Measurements from ENCODE around the gene SHISA6.

Gene SHISA6

DNA sequence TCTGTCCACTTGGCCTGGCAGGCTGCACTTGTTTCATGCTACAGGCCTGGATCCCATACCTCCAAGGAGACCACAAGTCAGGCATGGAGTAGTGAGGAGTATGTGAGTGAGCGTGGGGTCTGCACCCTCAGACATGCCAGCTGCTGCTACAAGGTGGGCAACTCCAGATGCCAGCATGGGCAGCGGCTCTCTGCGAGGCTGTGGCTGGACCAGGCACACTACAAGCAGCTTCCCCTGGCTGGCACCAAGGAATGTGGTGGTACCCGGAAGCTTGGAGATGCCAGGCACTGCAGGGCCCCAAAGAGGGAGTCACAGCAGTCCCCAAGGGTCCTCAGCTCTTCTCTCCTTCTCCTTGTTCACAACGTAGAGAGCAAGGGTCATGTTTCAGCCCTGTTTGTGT, 341.2 kb downstream of the SHISA6 start:
- H3K27ac Mint-ChIP-seq, result no peak overlapping the region

DNA sequence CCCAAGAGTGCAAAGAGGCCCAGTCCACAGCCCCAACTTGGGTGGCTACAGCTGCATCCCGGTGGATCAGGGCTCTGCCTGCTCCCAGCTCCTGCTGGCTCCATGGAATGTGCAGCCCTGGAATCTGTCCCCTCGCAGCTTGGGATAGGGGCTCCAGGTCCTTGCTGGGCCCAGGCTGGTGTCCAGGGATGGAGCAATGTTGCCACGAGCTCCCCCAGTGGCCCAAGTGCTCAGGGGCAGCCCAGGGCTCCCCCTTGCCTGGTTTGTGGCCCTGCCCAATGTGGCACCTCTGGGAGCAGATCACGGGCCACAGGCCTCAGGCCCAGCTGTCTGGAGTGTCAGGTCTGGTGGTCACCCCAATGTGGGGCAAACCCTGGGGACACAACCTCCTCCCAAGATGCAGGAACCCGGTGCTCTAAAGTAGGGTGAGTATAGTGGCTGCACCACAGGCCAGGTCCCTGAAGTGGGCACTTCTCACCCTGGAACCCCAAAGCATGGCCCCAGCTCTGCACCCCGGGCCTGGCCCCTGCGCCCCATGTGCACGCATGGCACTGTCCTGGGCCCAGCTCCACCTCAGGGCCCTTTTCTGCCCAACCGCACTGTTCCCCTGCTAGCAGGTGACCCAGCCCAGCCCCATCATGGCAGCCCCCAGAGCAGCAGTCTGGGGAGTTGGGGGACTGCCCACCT, 342.4 kb downstream of the SHISA6 start:
- Mint-ChIP-seq H3K27ac (no peak overlapping the region), H3K27me3 (ENCODE audit: low read depth) (no peaks in the 10 kb centered on the region), H3K4me1 (ENCODE audit: low read depth) (no peaks in the 10 kb centered on the region), H3K4me3 (no peak overlapping the region), H3K9me3 (peaks cover 18% of the 10 kb centered on the region), H3K36me3 (ENCODE audit: low read depth) (no peaks in the 10 kb centered on the region)

More for the DNA sequence above, 341.2 kb downstream of the SHISA6 start:
- Mint-ChIP-seq H3K4me3 (no peak overlapping the region), H3K27me3 (ENCODE audit: low read depth) (no peaks in the 10 kb centered on the region), H3K4me1 (ENCODE audit: low read depth) (no peaks in the 10 kb centered on the region), H3K9me3 (peaks cover 21% of the 10 kb centered on the region), H3K36me3 (ENCODE audit: low read depth) (no peaks in the 10 kb centered on the region)

DNA sequence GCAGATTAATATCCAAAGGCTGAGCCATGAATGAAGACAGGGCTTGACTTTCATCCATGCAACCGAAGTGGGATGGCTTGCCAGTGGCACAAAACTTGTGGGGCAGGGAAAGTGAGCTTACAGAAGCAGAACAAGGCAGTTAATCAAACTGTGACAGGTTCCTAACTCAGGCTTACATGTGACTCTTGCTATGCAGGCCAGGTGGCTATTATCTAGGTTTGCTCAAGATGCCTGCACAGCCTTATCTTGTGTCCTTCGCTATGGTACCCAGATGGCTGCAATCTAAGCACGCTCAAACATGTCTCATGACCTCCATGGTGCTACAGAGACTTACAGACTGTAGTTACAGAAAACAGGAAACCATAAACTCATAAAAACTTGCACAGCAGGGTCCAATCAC, 348.7 kb downstream of the SHISA6 start:
- Mint-ChIP-seq H3K36me3 (ENCODE audit: low read depth) (no peaks in the 10 kb centered on the region), H3K27ac (no peak overlapping the region), H3K9me3 (peaks cover 7% of the 10 kb centered on the region), H3K27me3 (ENCODE audit: low read depth) (no peaks in the 10 kb centered on the region), H3K4me1 (ENCODE audit: low read depth) (no peaks in the 10 kb centered on the region), H3K4me3 (no peak overlapping the region)

DNA sequence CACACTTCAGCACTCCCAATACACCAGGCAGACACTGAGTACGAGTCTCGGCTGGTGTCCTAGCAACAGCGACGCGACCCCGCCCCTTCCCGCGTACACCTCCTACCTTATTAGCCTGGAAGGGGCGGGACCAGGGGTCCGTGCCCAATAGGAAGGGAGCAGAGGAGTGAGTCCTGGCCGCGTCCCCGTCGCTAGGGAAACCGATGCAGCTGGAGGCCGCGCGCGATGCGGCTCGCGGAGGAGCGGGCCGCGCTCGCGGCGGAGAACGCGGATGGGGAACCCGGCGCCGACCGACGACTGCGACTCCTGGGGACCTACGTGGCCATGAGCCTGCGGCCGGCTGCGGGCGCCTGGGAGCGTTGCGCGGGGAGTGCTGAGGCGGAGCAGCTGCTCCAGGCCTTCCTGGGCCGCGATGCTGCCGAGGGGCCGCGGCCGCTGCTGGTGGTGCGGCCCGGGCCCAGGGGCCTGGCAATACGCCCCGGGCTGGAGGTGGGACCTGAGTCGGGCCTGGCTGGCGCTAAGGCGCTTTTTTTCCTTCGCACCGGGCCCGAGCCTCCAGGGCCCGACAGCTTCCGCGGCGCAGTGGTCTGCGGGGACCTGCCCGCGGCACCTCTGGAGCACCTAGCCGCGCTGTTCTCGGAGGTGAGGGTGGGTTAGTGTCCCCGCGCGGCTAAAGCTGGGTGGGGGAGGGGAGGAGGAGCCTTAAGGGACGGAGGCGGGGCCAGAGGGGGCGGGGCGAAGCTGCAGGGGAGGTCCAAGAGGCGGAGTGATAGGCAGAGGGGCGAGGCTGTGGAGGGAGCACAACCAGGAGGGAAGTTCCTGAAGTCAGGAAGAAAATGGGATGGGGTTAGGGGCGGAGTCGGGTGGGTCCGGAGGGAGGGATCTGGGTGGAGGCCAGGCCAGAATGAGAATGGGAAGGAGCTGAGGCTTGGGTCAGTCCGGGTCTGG, 357.5 kb downstream of the SHISA6 start, which contains the start of gene DNAH9:
Gene DNAH9, plus strand, starts transcription at position 197 of the 948 bp plus-strand sequence. Its CDS starts 29 bp downstream, at position 226.
- H3K27me3 Mint-ChIP-seq (ENCODE audit: low read depth), result peaks cover 5% of the 10 kb centered on the region
- no peak within 1 kb of the TSS for H3K4me3 Mint-ChIP-seq
- H3K36me3 Mint-ChIP-seq (ENCODE audit: low read depth), result no peaks in the 10 kb centered on the region
- H3K4me1 Mint-ChIP-seq (ENCODE audit: low read depth), result no peaks in the 10 kb centered on the region
- H3K27ac Mint-ChIP-seq, result no peak within 1 kb of the TSS
- peaks cover 8% of the 10 kb centered on the region for H3K9me3 Mint-ChIP-seq

DNA sequence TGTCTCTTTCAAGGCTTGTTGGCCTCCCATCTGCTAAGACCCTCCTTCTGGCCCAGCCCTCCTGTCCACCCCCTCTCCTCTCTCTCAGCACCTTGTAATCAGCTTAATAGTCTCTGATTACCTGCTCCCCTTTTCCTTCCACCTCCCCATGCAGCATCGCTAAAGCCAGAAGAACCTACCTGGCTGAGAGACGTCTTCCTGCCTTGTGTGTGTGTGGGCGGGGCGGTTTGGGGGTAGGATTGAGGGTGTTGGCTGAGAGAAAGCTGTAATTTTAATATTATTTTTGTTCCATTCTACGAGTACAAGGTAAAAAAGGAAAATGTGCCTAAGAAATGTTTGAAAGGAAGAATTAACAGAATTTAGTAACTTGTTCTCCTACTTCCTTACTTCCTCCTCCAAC, 360.6 kb downstream of the SHISA6 start:
- H3K9me3 Mint-ChIP-seq, result peaks cover 8% of the 10 kb centered on the region
- no peak overlapping the region for H3K4me3 Mint-ChIP-seq
- no peaks in the 10 kb centered on the region for H3K4me1 Mint-ChIP-seq (ENCODE audit: low read depth)
- H3K36me3 Mint-ChIP-seq (ENCODE audit: low read depth), result no peaks in the 10 kb centered on the region
- peaks cover 5% of the 10 kb centered on the region for H3K27me3 Mint-ChIP-seq (ENCODE audit: low read depth)
- H3K27ac Mint-ChIP-seq, result no peak overlapping the region

DNA sequence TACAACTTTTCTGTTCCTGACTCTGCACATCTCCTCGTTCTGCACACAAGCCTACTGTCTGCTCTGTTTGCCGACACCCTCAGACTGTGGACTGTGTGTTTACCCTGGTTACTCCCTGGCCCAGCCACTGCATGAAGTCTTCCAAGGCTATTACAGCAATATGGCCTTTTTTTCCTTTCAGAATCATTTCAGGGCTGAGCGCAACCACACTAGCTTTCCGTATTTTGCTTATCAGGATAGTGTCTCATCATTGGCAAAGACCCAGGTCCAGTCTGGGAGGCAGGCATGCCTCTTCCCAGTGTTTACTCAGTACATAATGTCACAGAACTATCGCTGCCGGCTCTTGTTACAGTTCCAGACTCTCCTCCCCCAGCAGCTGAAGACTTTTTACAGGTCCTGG, 367.4 kb downstream of the SHISA6 start:
- no peak overlapping the region for H3K4me3 Mint-ChIP-seq
- no peak overlapping the region for H3K27ac Mint-ChIP-seq
- peaks cover 7% of the 10 kb centered on the region for H3K9me3 Mint-ChIP-seq
- no peaks in the 10 kb centered on the region for H3K36me3 Mint-ChIP-seq (ENCODE audit: low read depth)
- H3K4me1 Mint-ChIP-seq (ENCODE audit: low read depth), result no peaks in the 10 kb centered on the region
- H3K27me3 Mint-ChIP-seq (ENCODE audit: low read depth), result no peaks in the 10 kb centered on the region

DNA sequence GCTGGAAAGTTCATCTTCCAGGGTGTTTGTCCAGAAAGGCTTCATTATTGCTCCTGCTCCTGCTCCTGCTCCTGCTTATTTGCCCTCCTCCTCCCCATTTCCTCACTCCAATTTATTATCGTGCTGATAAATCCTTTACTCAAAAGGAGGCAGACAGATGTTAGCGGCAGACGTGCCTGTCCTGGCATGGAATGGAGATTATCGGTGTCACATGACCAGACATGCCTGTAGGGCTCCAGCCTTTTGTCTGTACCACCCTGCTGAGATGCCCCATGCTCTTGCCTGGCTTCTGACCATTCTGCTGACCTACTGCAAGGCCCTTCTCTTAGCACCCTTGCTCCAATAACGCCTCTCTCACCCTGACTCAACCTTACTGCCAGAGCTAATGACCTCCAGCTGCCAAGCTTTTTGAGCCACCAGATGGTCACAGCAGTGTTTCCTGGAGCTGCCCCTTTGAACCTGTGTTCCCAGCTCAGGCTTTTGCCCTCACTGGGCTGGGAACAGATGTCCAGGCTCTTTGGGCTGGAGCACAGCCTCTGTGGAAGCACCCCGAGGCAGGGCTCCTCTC, 370.1 kb downstream of the SHISA6 start:
- Mint-ChIP-seq H3K9me3 (peaks cover 9% of the 10 kb centered on the region), H3K27me3 (ENCODE audit: low read depth) (no peaks in the 10 kb centered on the region), H3K4me3 (no peak overlapping the region), H3K27ac (no peak overlapping the region), H3K4me1 (ENCODE audit: low read depth) (no peaks in the 10 kb centered on the region), H3K36me3 (ENCODE audit: low read depth) (no peaks in the 10 kb centered on the region)

DNA sequence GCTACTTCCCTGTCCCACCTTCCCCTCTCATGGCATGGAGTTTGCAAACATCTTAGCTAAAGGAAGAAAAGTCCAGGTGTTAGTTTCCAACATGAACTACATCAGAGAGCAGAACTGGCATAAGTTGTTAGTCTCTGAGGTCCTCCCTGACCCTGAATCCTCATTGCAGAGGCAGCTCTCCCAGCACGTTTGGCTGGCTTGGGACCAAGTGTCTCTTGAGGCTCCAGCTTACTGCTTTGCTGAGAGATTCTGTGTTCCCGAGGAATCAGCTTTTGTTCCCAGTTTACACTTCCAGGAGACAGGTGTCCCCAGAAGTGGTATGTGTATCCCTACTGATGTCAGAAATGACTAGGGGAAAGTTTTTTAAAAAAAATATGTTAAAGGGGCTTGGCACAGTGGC, 371.9 kb downstream of the SHISA6 start:
- Mint-ChIP-seq H3K4me1 (ENCODE audit: low read depth) (no peaks in the 10 kb centered on the region), H3K9me3 (peaks cover 7% of the 10 kb centered on the region), H3K27me3 (ENCODE audit: low read depth) (no peaks in the 10 kb centered on the region), H3K36me3 (ENCODE audit: low read depth) (no peaks in the 10 kb centered on the region), H3K27ac (no peak overlapping the region), H3K4me3 (no peak overlapping the region)

All from T-helper 1 cell treated with Interleukin-12 subunit alpha and Interleukin-12 subunit beta and Interleukin-4 antibody, amounts not matched to agents 30 μg/mL and 1 μg/mL, for 36 hours (primary cell).